Activated CD4-positive, alpha-beta T cell treated with anti-CD3 and anti-CD28 coated beads for 48 hours (primary cell): Measurements from ENCODE around the gene CCR8.
"Not testable (repeated sequence)": the region's sequence is repeated elsewhere in the genome, so short reads cannot be mapped to it uniquely, and the experiment has no call there.

Experiments
- DNase-seq: peaks from one replicate; pipeline ENCODE4 v3.0.0-alpha.2; 2020

CCR8 gene

DNA sequence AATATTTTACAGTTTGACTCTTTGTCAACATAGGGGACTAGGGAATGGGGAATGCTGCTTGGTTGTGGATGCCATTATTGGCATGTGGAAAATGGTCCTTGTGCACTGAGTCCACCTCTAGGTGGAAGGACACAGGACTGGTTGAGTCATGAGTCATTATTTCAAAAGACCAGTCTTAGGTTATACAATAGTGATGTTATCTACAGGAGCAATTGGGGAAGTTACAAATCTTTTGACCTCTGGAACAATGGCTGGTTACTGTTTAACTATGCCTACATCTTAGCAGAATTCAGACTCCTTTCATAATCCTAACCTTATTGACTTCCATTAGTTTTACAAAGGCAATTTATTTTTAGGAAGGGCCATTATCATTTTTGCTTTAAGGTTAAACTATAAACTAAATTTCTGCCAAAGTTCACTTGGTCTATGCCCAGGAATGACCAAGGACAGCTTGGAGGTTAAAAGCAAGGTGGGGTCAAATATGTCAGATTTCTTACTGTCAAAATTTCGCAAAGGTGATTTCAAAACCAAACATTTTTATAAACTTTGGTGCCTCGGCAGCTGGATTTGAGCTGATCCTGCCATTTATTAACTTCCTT lies 11.8 kb upstream of the CCR8 start:
- DNase-seq: no peak

DNA sequence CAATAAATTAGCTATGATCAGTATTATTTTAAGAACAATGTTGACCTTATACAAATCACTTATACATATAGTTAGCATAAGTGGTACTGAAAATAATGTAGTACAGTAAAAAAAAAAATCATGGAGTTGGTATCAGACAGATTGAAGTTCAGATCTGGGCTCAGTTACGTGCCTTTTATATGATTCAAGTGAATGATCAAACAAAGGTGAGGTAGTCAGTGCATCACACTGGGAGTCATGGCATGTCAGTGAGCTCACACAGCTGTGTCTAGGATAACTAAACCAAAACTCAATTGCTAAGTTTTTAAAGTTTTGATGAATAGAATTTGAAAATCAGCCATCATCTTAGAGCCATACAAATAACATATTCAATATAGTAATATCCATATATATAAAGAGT lies 11.2 kb upstream of the CCR8 start:
- DNase-seq: no peak

DNA sequence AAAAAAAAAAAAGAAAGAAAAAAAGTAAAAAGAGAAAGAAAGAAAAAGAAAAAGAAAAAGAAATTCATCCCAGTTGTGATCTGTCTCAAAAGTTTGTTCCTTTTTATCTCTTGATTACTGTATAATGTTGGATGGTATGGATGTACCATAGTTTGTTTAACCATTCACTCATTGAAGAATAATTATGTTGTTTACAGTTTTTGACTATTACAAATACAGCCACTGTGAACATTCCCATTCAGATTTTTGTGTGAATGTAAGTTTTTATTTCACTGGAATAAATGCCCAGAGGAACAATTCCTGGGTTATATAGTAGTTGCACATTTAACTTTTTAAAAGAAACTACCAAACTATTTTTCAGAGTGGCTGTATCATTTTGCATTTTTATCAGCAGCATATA lies 10.3 kb upstream of the CCR8 start:
- no peak for DNase-seq

DNA sequence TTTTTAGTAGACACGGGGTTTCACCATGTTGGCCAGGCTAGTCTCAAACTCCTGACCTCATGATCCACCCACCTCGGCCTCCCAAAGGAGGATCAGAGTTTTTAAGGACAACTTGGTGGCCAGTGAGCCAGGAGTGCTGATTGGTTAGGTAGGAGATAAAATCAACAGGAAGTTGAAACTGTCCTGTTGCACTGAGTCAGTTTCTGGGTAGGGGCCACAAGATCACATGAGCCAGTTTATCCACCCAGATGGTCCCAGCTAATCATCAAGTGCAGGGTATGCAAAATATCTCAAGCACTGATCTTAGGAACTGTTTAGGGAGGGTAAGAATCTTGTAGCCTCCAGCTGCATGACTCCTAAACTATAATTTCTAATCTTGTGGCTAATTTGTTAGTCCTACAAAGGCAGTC lies 7.9 kb upstream of the CCR8 start:
- DNase-seq: not testable (repeated sequence)

DNA sequence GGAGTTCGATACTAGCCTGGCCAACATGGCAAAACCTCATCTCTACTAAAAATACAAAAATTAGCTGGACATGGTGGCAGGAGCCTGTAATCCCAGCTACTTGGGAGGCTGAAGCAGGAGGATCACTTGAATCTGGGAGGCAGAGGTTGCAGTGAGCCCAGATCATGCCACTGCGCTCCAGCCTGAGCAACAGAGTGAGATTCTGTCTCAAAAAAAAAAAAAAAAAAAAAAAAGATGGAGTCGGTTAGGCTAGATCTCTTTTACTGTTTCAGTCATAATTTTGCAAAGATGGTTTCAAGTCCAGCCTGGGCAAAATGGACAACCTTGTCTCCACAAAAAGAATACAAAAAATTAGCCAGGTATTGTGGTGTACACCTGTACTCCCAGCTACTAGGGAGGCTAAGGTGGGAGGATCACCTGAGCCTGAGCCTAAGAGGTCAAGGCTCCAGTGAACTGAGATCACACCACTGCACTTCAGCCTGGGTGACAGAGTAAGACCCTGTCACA lies 7.2 kb upstream of the CCR8 start:
- not testable (repeated sequence) for DNase-seq

DNA sequence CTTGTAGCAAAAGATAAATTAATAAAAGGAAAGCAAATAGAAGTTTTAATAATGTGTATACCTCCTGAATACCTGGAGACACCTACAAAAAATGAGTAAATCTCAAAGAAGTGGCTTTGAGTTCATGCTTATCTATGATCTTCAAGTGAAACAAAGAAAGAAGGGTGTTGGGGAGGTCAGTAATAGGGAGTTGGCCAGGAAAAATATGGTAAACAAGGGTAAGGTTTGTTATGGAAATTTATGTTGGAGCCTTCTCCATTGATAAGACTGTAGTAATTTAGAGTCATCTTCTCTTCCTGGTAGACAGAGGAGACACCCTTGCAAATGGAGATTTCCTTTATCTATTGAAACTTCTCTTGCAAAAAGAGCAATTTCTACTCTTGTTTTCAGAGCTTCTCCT lies 6.6 kb upstream of the CCR8 start:
- no peak for DNase-seq

DNA sequence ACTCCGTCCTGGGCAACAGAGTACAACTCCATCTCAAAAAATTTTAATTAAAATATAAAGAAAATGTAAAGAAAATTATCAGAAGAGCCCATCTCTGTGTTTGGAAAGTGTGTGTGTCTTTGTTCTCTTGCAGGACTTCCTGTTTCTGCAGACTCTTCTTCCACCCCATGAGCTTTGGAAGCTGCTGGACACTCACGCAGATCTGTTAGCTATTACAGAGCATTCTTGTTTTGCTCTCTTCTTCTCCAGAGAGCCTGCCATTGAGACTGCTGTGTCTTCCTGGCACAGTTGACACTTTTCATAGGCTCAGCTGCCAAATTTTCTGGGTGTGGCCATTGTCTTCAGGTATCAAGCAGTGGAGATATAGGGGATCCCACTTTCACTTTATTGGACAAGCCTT lies 6.0 kb upstream of the CCR8 start:
- no peak for DNase-seq

DNA sequence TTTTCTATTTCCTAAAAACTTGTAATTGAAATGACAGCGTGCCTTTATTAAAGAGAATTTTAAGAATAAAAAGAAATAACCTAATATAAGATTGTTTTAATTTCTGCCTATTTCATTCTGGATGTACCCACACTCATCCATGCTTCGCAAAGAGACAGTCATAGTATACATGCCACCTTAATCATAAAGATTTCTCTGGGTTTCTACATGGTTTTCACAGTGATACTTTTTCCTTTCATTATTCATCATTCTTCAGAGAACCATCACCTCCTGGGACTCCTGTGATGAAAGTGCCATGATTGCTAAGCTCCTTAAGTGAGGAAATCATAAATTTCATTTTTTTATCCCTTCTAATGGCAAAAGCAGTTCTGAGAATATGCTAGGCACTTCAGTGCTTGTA lies 4.3 kb upstream of the CCR8 start:
- no peak for DNase-seq

DNA sequence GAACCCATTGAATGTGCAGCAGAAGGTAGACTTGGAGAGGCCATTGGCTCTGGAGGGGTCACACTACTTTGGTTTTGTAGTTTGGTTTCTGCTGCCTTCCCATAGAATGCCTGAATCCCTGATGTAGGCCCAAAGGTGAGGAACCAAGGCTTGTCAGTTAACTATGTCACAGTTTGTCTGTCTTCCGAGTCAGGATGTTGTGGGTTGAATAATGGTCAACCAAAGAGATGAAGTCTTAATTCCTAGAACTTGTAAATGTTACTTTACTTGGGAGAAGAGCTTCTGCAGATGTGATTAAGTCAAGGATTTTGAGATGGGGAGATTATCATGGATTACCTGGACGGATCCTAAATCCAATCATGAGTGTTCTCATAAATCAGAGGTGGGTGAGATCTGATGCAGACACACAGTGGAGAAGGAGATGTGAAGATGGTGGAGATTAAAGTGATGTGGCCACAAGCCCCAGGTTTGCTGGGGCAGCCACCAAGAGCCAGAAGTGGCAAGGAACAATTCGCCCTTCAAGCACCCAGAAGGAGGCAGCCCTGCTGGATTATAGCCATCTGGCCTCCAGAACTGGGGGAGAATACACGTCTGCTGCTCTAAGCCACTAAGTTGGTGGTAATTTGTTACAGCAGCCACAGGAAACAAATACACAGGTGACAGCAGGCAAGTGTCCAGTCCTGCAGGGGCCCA lies 2.3 kb upstream of the CCR8 start:
- no peak for DNase-seq

DNA sequence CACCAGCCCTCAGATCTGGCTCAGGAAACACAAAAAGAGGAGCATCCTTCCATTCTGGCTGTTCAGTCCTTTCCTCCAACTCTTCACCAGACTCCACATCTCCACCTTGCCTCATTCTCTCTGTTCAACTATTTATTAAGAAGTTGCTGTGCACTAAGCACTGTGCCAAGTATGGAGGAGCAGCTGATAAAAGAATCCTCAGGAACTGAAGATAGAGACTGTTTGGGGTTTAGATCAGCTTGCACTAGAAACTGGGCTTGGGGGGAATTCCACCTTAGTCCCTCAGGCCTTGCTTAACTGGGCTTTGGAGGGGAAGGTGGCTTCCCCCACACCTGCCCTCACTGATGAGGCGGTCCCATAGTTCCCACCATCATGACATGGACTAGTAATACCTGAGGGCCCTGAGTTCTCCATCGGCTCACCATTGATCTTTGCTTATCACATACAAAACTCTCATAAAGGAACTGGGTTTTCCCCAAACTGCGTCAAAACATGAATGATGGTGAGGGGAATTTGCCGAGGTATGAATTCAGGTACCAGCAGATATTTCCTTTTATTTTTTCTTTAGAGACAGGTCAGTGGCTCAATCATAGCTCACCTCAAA lies 1.7 kb upstream of the CCR8 start:
- DNase-seq: peak; percentile 31

DNA sequence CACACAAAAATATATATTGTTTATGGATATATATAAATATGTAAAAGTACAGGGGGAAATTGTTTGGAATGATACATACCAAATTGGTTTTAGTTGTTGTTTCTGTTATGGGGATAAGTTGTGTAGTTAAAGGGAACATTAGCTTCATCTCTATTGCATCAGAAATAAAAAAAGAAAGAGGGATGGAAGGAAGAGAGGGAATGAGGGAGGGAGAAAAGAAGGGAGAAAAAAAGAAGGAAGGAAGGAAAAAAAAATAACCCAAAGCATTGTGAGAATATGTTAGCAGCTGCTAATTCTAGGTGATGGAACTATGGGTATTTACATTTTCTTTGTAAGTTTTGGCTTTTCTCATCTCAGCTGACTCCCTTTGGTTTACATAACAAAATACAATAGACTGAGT lies 1.3 kb downstream of the CCR8 start:
- no peak for DNase-seq

DNA sequence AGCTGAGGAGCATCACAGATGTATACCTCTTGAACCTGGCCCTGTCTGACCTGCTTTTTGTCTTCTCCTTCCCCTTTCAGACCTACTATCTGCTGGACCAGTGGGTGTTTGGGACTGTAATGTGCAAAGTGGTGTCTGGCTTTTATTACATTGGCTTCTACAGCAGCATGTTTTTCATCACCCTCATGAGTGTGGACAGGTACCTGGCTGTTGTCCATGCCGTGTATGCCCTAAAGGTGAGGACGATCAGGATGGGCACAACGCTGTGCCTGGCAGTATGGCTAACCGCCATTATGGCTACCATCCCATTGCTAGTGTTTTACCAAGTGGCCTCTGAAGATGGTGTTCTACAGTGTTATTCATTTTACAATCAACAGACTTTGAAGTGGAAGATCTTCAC lies 3.0 kb downstream of the CCR8 start:
- no peak for DNase-seq

DNA sequence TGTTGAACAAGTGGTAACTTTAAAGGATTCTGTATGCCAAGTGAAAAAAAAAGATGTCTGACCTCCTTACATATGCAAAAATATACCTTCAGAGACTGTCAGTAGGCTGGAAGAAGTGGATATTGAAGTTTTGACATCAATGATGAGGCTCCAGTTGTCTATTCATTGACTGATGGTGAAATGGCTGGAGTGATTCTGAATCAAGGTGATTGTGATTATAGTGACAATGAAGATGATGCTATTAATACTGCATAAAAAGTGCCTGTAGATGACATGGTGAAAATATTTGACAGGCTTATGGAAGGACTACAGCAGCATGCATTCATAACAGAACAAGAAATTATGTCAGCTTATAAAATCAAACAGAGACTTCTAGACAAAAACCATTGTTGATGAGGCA lies 4.1 kb downstream of the CCR8 start:
- DNase-seq: no peak

DNA sequence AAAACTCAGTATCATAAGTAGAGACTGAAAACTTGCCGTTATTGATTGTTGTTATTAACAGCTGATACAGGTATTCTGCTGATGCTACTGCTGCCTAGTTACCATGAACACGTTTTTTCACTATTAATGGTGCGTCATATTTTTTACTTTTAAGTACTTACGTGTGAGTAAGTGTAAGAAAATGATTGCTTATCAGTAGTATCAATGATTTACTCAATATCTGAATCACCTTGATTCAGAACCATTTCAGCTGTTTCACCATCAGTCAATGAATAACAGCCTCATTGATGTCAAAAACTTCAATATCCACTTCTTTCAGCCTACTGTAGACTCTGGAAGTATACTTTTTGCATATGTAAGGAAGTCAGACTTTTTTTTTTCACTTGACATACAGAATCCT lies 4.7 kb downstream of the CCR8 start:
- DNase-seq: no peak

DNA sequence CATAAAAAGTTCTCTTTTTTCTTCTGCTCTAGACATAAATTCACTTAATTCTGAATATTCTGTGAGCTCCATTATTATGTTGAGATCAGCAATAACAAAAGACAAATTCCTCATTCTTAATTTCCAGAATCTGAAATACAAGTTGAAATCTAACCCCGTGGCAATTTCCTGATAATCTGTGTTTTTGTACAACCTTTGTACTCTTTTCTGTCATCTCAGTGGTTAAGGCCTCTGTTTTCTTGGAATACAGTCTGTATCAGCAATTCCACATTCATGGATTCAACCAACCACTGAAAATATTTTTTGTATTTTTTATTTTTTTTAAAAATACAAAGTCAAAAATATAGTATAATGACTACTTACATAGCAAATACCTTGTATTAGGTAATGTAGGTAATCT lies 8.7 kb downstream of the CCR8 start:
- DNase-seq: no peak

DNA sequence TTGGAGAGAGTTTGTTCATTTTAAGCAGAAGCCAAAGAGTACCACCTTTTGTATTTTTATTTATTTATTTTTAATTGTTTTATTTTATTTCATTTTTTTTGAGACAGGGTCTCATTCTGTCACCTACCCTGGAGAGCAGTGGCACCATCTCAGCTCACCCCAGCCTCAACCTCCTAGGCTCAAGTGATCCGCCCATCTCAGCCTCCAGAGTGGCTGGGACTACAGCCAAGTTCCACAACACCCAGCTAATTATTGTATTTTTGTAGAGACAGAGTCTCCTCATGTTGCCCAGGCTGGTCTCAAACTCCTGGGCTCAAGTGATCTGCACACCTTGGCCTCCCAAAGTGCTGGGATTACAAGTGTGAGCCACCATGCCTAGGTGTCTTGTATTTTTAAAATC lies 9.6 kb downstream of the CCR8 start:
- DNase-seq: no peak

DNA sequence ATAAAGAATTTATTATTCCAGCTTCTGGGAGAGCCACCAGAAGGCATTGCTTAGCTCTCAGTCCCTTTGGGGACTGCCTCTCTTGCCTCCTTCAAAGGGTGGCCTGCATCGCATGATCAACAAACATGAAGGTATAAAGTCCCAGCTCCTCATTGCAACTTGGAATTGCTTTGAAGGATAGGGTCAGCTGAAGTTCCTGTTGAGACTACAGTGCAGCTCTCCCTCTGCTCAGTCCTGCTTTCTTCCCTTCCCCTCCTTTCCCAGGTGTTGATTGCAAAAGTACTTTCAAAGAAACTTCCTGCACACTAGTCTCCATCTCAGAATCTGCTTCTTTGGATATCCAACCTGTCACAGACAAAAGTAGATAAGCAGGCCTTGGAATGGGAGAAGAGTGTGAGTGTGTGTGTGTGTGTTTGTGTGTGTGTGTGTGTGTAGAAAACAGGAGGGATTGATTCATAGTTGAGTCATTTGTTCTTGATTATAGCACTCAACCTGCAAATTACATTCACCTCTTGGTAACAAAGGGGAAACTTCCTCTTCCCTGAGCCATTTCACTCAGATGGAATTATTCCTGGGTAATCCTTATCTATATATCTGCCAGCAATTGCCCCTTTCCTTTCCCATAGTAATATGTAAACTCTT lies 13.7 kb downstream of the CCR8 start:
- DNase-seq: no peak

DNA sequence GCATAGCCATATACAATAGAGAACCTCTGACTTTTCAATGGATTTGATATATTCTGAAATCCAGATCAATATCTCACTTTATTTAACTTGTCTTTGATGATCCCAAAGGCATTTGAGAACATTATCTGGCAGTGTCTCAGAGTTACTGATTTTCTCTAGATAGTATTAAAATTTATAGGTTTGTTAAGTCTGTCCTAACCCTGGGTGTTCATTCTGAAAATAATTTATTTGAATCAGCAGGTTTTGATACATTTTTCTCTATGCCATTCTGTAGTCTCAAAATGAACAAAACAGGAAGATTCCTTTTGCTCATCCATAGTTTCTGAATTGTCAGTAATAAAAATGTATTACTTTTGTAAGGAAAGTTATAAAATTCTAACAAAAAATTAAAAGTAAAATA lies 14.3 kb downstream of the CCR8 start:
- no peak for DNase-seq

DNA sequence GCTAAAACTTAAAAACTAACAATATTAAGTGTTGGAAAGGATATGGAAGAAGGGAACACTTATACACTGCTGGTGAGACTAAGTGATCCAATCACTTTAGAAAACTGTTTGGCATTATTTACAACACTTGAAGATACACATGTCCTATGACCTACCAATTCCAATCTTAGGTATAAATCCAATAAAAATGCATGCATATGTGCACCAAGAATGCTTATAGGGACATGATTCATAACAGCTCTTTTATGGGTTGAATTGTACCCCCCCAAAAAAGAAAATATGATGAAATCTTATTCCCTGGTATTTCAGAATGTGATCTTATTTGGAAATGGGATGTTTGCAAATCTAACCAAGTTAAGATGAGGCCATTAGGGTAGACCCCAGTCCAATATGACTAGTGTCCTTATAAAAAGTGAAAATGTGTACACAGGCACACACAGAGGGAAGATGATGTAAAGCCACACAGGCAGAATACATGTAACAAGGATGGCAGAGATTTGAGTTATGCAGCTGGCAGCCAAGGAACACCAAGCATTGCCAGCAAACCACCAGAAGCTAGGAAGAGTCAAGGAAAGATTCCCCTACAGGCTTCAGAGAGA lies 15.3 kb downstream of the CCR8 start:
- DNase-seq: no peak

DNA sequence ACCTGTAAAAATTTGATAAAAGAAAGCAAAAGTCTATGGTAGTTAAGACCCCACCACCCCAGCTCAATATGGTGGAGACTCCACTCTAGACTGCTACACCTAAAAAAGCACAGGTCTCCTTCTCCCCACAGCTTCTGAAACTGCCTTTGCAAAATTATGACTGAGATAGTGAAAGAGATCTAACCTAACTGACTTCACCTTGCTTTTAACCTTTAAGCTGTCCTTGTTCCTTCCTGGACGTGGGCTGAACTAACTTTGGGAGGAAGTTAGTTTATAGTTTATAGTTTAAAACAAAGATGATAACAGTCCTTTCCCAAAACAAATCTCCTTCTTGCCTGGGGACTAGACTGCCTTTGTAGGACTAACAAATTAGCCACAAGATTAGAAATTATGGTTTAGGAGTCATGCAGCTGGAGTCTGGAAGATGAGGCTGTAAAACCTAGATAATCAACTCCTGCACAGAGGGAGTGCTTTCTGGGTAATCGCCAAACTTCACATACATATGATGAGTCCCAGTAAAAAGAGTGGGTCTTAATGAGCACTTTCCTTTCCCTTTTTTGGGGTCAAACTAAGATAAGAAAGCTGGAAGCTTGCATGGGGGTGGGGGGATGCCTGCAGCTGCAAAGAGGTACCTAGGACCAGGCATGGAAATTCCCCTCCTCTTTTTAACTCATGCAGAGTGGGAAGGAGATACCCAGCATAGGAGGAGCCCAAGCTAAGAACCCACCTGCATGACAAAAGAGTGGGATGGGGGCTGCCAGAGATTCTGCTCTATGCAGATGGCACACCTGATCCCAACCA lies 17.5 kb downstream of the CCR8 start:
- no peak for DNase-seq

DNA sequence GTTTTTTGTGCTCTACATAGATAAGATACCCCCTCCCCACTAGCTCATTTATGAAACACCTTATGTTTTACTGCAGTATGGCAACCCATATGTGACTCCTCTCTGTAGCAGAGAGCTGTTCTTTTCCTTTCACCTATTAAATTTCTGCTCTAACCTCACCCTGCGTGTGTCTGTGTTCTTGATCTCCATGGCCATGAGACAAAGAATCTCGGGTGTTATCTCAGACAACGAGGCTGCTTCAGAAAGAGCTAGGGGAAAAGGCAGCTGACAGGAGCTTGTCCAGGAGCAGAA lies 18.0 kb downstream of the CCR8 start:
- DNase-seq: no peak

DNA sequence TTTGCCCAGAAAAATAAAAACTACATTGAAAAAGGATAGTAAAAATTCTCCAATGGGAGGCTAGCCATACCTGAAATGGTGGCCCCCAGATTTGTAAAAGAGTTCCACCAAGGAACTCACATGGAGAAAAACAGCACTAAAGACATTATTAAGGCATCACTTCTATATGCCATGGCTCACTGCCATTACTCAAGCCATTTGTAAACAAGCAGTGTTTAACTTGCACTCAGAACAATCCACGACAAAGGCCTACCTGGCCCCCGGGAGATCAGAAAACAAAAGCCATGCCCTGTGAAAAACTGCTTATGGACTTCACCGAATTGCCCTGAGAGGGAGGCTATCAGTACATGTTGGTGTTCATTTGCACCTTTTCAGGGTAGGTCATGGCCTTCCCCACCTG lies 19.6 kb downstream of the CCR8 start:
- no peak for DNase-seq

DNA sequence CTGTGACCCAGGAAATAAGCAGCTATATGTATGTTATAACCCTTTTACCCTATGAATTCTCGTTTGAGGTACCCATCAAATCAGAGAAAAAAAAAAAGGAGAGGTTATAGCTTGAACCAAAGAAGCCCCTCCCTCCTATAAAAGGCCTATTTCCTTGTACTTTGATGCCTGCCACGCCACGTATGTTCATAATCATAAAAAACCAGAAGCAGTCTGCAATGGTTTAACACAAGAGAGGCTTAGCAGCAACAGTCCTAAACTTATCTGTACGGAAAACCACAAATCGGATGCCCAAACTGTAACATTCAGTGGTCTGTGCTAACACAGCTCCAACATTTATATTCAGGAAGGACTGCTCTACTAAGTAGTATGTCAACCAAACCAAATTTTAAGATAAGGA lies 21.2 kb downstream of the CCR8 start:
- DNase-seq: no peak
